ENCODE measurements around the gene SCEL. TPM values are rescaled to one million over a fixed set of nuclear protein-coding genes. Genes with fewer than 3 reads are reported as not detected.

Gene SCEL
- total RNA-seq, 4 donors from 2014 or later, result 0.48 TPM; not detected in 3

DNA sequence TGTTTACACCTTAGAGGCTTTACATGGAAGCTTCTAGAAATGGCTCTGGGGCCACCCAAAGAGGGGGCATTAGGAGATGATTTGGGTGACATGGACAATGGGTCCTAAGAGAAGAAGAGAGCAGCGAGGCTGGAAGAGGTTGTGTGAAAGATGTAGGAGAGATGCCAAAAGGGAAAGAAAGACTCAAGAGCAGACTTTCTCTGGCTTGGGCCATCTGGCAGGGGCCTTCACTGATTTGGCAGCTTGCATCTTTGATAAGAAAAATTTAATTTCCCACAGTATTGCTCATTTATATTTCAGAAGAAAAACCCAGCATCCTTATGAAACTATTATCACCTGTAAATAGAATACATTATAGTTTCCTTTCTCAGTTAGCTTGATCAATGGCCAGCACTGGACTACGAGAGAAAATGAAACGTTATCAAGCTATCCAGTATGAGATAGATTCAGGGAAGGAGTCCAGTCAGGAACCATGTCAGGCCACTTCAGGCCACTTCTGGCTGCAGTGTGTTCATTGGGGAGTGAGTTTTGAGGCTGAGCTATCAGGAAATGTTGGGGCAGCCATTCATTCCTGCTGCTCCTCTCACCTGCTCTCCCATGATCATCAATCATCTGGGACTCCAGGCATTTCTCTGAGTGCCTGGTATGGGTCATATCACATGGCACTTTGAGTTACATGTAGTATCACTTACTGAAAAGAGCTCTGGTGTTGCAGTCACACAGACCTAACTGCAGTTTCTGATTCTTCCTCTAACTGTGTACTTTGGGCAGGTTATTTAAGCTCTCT is 10.3 kb downstream of the SCEL start:
- Histone ChIP-seq H3K36me3 (no peaks in the 10 kb centered on the region), H3K27me3 (no peaks in the 10 kb centered on the region), H3K27ac (no peak overlapping the region), H3K4me3 (no peak overlapping the region), H3K4me1 (no peaks in the 10 kb centered on the region), H3K9me3 (no peaks in the 10 kb centered on the region)
- no peak for DNase-seq
- TF ChIP-seq, protein P1, sequence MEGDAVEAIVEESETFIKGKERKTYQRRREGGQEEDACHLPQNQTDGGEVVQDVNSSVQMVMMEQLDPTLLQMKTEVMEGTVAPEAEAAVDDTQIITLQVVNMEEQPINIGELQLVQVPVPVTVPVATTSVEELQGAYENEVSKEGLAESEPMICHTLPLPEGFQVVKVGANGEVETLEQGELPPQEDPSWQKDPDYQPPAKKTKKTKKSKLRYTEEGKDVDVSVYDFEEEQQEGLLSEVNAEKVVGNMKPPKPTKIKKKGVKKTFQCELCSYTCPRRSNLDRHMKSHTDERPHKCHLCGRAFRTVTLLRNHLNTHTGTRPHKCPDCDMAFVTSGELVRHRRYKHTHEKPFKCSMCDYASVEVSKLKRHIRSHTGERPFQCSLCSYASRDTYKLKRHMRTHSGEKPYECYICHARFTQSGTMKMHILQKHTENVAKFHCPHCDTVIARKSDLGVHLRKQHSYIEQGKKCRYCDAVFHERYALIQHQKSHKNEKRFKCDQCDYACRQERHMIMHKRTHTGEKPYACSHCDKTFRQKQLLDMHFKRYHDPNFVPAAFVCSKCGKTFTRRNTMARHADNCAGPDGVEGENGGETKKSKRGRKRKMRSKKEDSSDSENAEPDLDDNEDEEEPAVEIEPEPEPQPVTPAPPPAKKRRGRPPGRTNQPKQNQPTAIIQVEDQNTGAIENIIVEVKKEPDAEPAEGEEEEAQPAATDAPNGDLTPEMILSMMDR (IDR thresholded peaks at IDR 0.05), result no peak
- no peak for TF ChIP-seq POLR2A (IDR thresholded peaks at IDR 0.05)
- intact Hi-C loops (cut with DNase I; ENCODE audit: low total_unique reads), result no loop called here

DNA sequence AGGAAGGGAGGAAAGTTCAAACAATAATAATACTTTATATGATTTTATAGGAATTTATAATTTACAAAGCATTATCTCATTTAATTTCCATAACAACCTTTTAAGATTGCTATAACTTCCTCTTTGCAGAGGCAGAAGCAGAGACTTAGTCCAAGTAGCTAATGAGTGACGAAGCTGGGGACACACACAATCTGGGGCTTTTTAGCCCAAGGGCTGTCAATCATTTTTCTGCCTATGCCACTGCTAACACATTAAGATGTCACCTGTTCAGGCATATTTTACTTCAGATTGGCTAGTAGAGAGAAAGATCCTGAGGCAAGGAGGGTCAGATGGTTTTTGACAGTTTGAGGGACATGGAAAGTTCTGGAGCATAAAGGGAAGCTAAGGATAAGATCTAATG is 12.6 kb downstream of the SCEL start:
- intact Hi-C loops (cut with DNase I; ENCODE audit: low total_unique reads), result no loop called here
- no peaks in the 10 kb centered on the region for H3K4me1 ChIP-seq
- no peaks in the 10 kb centered on the region for H3K9me3 ChIP-seq
- H3K4me3 ChIP-seq, result no peak overlapping the region
- no peaks in the 10 kb centered on the region for H3K36me3 ChIP-seq
- H3K27me3 ChIP-seq, result no peaks in the 10 kb centered on the region
- H3K27ac ChIP-seq, result no peak overlapping the region
- no peak for DNase-seq
- TF ChIP-seq, protein P1 (IDR thresholded peaks at IDR 0.05), result no peak
- TF ChIP-seq POLR2A (IDR thresholded peaks at IDR 0.05), result no peak

DNA sequence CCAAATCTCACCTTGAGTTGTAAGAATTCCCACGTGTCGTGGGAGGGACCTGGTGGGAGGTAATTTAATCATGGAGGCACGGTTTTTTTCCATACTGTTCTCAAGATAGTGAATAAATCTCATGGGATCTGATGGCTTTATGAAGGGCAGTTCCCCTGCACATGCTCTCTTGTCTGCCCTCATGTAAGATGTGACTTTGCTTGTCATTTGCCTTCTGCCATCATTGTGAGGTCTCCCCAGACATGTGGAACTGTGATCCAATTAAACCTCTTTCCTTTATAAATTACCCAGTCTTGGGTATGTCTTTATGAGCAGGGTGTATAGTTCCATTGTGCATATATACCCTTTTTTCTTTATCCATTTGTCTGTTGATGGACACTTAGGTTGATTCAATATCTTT is 13.1 kb downstream of the SCEL start:
- DNase-seq, result no peak

DNA sequence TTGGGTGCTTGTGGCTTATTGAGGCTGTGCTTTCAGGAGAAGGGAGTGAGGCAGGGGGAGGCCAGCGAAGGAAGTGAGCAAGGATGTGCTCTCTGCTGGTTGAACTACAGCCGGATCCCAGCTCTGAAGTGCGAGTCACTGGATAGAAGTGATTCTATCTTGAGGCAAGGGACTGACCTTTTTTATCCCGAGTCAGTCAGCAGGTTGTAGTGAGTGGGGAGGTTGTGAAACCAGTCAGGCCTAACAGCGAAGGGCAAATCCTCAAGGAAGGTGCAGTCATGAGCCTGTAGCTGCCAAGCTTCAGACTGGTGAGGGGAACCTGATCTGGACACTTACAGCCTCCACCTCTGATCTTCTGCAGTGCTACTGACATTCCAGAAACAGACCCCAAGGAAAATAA is 18.6 kb downstream of the SCEL start:
- no peaks in the 10 kb centered on the region for H3K27me3 ChIP-seq
- no peaks in the 10 kb centered on the region for H3K4me1 ChIP-seq
- no peak for TF ChIP-seq POLR2A (IDR thresholded peaks at IDR 0.05)
- TF ChIP-seq, protein P1 (IDR thresholded peaks at IDR 0.05), result no peak
- DNase-seq, result no peak
- H3K36me3 ChIP-seq, result no peaks in the 10 kb centered on the region
- intact Hi-C loops (cut with DNase I; ENCODE audit: low total_unique reads), result no loop called here
- H3K4me3 ChIP-seq, result no peak overlapping the region
- no peaks in the 10 kb centered on the region for H3K9me3 ChIP-seq
- no peak overlapping the region for H3K27ac ChIP-seq

More for the DNA sequence above, 13.1 kb downstream of the SCEL start:
- Histone ChIP-seq H3K4me3 (no peak overlapping the region), H3K9me3 (no peaks in the 10 kb centered on the region), H3K27ac (no peak overlapping the region), H3K4me1 (no peaks in the 10 kb centered on the region), H3K36me3 (no peaks in the 10 kb centered on the region), H3K27me3 (no peaks in the 10 kb centered on the region)
- TF ChIP-seq POLR2A (IDR thresholded peaks at IDR 0.05), result no peak
- TF ChIP-seq, protein P1 (IDR thresholded peaks at IDR 0.05), result no peak
- intact Hi-C loops (cut with DNase I; ENCODE audit: low total_unique reads), result no loop called here

DNA sequence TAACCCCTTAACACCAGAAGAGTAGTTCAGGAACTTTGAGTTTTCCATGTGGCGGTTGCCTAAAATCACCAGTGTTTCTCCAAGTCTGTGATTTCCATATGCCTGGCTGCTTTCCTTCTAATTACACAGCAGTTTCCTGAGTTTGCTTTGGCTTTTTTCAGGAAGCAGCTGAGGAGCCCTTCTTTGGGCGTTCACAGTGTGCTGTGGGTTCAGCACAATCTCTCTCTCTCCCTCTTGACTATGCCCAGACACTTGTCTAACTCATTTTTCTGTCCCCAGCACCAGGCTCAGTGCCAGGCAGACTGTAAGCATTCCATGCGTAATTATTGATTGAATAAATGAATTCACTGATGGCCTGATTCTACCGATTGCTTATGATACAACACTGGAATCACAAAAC is 19.7 kb downstream of the SCEL start:
- no peaks in the 10 kb centered on the region for H3K4me1 ChIP-seq
- no peak for DNase-seq
- no peak overlapping the region for H3K27ac ChIP-seq

More for the DNA sequence above, 19.7 kb downstream of the SCEL start:
- TF ChIP-seq, protein P1 (IDR thresholded peaks at IDR 0.05), result no peak
- TF ChIP-seq POLR2A (IDR thresholded peaks at IDR 0.05), result no peak
- intact Hi-C loops (cut with DNase I; ENCODE audit: low total_unique reads), result no loop called here
- H3K9me3 ChIP-seq, result no peaks in the 10 kb centered on the region
- H3K27me3 ChIP-seq, result no peaks in the 10 kb centered on the region
- no peaks in the 10 kb centered on the region for H3K36me3 ChIP-seq
- no peak overlapping the region for H3K4me3 ChIP-seq
